K562 (cell line): ENCODE measurements around the gene UFSP2.

Experiments used
- CBX1 ChIP-seq: sonication (generic); IDR thresholded peaks from 2 replicates; pipeline ENCODE4 v1.6.1; 2016; ENCODE audit warnings: antibody characterized with exemption, low read depth, mild to moderate bottlenecking
- HCFC1 ChIP-seq: IDR thresholded peaks from 2 replicates; pipeline ENCODE4 v1.6.1; 2012; ENCODE audit warnings: low read depth, low read length, improper control_type of control experiment
- JUNB ChIP-seq: fragments of 450-650 bp; formaldehyde crosslinking; conservative IDR thresholded peaks from 2 replicates; pipeline ENCODE4 v1.4.0; 2020; ENCODE audit warnings: mild to moderate bottlenecking
- KLF16 ChIP-seq: IDR thresholded peaks from 2 replicates; pipeline ENCODE4 v1.6.1; 2016; ENCODE audit warnings: antibody characterized with exemption
- NFE2L1 ChIP-seq: fragments of 450-650 bp; IDR thresholded peaks from 2 replicates; pipeline ENCODE4 v1.6.1; 2016; ENCODE audit warnings: missing genetic modification characterization, low read depth, mild to moderate bottlenecking, missing compliant biosample characterization, moderate library complexity, borderline replicate concordance
- XRCC4 ChIP-seq: IDR thresholded peaks from one replicate; pipeline ENCODE4 v1.6.1; 2011; ENCODE audit not compliant: insufficient read depth, insufficient read length; ENCODE audit errors: extremely low read depth
- ZNF184 ChIP-seq: sonication (generic); formaldehyde crosslinking; IDR thresholded peaks from 2 replicates; pipeline ENCODE4 v1.5.0; 2020; ENCODE audit warnings: missing genetic modification reagents
- TF ChIP-seq, protein P1 (sequence below), 2 experiments: fragments of 450-650 bp; IDR thresholded peaks; 2 replicates each; pipeline ENCODE4 v1.6.1; 2016

DNA sequence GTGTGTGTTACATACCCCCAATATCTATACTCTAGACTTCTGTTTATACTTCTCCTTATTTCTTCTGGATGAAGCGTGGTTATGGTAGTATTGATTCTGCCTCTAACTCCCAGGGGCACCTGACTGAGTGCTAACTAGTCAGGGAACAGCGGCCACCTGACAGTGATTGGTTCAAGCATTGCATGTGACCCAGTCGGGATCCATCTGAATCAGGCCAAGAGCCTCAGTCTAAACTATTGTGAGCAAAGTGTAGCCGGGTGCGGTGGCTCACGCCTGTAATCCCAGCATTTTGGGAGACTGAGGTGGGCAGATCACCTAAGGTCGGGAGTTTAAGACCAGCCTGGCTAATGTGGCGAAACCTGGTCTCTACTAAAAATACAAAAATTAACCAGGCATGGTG lies 35.8 kb upstream of the UFSP2 start:
- TF ChIP-seq, protein P1, sequence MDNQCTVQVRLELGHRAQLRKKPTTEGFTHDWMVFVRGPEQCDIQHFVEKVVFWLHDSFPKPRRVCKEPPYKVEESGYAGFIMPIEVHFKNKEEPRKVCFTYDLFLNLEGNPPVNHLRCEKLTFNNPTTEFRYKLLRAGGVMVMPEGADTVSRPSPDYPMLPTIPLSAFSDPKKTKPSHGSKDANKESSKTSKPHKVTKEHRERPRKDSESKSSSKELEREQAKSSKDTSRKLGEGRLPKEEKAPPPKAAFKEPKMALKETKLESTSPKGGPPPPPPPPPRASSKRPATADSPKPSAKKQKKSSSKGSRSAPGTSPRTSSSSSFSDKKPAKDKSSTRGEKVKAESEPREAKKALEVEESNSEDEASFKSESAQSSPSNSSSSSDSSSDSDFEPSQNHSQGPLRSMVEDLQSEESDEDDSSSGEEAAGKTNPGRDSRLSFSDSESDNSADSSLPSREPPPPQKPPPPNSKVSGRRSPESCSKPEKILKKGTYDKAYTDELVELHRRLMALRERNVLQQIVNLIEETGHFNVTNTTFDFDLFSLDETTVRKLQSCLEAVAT (IDR thresholded peaks at IDR 0.05) = no peak
- TF ChIP-seq NFE2L1 (tag) = no peak
- TF ChIP-seq KLF16 = no peak
- TF ChIP-seq HCFC1 = no peak
- TF ChIP-seq JUNB (CRISPR knock-in tag) = no peak
- no peak for TF ChIP-seq ZNF184 (CRISPR knock-in tag)
- no peak for TF ChIP-seq XRCC4
- TF ChIP-seq CBX1 = no peak
